Measurements from ENCODE around the gene FNDC5.

DNA sequence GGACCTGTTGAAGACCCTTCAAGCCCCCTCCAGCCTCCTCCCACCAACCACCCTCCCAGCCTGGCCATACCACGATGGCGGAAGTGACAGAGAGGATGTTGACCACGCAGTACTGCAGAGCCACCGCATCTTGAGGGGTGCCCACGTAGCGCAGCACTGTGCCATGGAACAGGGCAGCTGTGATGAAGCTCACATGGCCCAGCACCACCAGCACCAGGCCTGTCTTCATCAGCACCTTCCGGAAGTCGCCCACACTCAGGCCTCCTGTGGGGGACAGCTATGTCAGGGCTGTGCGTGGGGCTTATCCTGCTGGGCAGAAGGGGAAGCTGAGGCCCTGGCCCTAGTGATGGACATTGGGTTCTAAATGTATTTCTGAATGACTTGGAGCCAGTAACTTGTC lies 27.3 kb upstream of the FNDC5 start:
- TF ChIP-seq, protein P1, sequence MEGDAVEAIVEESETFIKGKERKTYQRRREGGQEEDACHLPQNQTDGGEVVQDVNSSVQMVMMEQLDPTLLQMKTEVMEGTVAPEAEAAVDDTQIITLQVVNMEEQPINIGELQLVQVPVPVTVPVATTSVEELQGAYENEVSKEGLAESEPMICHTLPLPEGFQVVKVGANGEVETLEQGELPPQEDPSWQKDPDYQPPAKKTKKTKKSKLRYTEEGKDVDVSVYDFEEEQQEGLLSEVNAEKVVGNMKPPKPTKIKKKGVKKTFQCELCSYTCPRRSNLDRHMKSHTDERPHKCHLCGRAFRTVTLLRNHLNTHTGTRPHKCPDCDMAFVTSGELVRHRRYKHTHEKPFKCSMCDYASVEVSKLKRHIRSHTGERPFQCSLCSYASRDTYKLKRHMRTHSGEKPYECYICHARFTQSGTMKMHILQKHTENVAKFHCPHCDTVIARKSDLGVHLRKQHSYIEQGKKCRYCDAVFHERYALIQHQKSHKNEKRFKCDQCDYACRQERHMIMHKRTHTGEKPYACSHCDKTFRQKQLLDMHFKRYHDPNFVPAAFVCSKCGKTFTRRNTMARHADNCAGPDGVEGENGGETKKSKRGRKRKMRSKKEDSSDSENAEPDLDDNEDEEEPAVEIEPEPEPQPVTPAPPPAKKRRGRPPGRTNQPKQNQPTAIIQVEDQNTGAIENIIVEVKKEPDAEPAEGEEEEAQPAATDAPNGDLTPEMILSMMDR (conservative IDR thresholded peaks at IDR 0.05; ENCODE audit: low read depth in 2 of 2) = no peak
- TF ChIP-seq EZH2 (IDR thresholded peaks at IDR 0.05; ENCODE audit: low read depth, unreplicated experiment) (no peak), POLR2AphosphoS5 (IDR thresholded peaks at IDR 0.05; ENCODE audit: low read depth) (no peak), CREB1 (CRISPR knock-in tag; IDR thresholded peaks at IDR 0.05; ENCODE audit: low read depth) (no peak), EZH2phosphoT487 (IDR thresholded peaks at IDR 0.05; ENCODE audit: unreplicated experiment) (no peak), JUNB (IDR thresholded peaks at IDR 0.05; ENCODE audit: unreplicated experiment) (no peak), ZNF331 (CRISPR knock-in tag; IDR thresholded peaks at IDR 0.05; ENCODE audit: low read depth) (no peak)
- TF ChIP-seq, protein P2, sequence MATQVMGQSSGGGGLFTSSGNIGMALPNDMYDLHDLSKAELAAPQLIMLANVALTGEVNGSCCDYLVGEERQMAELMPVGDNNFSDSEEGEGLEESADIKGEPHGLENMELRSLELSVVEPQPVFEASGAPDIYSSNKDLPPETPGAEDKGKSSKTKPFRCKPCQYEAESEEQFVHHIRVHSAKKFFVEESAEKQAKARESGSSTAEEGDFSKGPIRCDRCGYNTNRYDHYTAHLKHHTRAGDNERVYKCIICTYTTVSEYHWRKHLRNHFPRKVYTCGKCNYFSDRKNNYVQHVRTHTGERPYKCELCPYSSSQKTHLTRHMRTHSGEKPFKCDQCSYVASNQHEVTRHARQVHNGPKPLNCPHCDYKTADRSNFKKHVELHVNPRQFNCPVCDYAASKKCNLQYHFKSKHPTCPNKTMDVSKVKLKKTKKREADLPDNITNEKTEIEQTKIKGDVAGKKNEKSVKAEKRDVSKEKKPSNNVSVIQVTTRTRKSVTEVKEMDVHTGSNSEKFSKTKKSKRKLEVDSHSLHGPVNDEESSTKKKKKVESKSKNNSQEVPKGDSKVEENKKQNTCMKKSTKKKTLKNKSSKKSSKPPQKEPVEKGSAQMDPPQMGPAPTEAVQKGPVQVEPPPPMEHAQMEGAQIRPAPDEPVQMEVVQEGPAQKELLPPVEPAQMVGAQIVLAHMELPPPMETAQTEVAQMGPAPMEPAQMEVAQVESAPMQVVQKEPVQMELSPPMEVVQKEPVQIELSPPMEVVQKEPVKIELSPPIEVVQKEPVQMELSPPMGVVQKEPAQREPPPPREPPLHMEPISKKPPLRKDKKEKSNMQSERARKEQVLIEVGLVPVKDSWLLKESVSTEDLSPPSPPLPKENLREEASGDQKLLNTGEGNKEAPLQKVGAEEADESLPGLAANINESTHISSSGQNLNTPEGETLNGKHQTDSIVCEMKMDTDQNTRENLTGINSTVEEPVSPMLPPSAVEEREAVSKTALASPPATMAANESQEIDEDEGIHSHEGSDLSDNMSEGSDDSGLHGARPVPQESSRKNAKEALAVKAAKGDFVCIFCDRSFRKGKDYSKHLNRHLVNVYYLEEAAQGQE (IDR thresholded peaks at IDR 0.05; ENCODE audit: unreplicated experiment) = no peak
- TF ChIP-seq, protein P3, sequence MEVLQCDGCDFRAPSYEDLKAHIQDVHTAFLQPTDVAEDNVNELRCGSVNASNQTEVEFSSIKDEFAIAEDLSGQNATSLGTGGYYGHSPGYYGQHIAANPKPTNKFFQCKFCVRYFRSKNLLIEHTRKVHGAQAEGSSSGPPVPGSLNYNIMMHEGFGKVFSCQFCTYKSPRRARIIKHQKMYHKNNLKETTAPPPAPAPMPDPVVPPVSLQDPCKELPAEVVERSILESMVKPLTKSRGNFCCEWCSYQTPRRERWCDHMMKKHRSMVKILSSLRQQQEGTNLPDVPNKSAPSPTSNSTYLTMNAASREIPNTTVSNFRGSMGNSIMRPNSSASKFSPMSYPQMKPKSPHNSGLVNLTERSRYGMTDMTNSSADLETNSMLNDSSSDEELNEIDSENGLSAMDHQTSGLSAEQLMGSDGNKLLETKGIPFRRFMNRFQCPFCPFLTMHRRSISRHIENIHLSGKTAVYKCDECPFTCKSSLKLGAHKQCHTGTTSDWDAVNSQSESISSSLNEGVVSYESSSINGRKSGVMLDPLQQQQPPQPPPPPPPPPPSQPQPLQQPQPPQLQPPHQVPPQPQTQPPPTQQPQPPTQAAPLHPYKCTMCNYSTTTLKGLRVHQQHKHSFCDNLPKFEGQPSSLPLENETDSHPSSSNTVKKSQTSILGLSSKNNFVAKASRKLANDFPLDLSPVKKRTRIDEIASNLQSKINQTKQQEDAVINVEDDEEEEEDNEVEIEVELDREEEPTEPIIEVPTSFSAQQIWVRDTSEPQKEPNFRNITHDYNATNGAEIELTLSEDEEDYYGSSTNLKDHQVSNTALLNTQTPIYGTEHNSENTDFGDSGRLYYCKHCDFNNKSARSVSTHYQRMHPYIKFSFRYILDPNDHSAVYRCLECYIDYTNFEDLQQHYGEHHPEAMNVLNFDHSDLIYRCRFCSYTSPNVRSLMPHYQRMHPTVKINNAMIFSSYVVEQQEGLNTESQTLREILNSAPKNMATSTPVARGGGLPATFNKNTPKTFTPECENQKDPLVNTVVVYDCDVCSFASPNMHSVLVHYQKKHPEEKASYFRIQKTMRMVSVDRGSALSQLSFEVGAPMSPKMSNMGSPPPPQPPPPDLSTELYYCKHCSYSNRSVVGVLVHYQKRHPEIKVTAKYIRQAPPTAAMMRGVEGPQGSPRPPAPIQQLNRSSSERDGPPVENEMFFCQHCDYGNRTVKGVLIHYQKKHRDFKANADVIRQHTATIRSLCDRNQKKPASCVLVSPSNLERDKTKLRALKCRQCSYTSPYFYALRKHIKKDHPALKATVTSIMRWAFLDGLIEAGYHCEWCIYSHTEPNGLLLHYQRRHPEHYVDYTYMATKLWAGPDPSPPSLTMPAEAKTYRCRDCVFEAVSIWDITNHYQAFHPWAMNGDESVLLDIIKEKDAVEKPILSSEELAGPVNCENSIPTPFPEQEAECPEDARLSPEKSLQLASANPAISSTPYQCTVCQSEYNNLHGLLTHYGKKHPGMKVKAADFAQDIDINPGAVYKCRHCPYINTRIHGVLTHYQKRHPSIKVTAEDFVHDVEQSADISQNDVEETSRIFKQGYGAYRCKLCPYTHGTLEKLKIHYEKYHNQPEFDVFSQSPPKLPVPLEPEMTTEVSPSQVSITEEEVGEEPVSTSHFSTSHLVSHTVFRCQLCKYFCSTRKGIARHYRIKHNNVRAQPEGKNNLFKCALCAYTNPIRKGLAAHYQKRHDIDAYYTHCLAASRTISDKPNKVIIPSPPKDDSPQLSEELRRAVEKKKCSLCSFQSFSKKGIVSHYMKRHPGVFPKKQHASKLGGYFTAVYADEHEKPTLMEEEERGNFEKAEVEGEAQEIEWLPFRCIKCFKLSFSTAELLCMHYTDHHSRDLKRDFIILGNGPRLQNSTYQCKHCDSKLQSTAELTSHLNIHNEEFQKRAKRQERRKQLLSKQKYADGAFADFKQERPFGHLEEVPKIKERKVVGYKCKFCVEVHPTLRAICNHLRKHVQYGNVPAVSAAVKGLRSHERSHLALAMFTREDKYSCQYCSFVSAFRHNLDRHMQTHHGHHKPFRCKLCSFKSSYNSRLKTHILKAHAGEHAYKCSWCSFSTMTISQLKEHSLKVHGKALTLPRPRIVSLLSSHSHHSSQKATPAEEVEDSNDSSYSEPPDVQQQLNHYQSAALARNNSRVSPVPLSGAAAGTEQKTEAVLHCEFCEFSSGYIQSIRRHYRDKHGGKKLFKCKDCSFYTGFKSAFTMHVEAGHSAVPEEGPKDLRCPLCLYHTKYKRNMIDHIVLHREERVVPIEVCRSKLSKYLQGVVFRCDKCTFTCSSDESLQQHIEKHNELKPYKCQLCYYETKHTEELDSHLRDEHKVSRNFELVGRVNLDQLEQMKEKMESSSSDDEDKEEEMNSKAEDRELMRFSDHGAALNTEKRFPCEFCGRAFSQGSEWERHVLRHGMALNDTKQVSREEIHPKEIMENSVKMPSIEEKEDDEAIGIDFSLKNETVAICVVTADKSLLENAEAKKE (CRISPR knock-in tag; IDR thresholded peaks at IDR 0.05) = no peak

Measured in GM23338 (cell line).